ENCODE results near the gene CAPN10.

The CAPN10 gene

GRCh38 chr2:240568678-240569522 lies 17.6 kb upstream of the CAPN10 start:
- peak overlapping the region; percentile 65 to 80 (median 77) for H3K4me3 ChIP-seq (ENCODE audit: low read depth in 1 of 5, low read length in 5 of 5)
- no peaks in the 10 kb centered on the region for H3K27me3 ChIP-seq (ENCODE audit: control insufficient read depth in 5 of 5, insufficient read depth in 4 of 5, low read length in 5 of 5)
- peaks cover 8 to 59% (median 57%) of the 10 kb centered on the region in 5 donors for H3K4me1 ChIP-seq (ENCODE audit: control insufficient read depth in 5 of 5, insufficient read depth in 5 of 5, low read length in 5 of 5)
- peak overlapping the region in 4 of 5 donors; percentile 13 to 72 (median 58) for H3K9ac ChIP-seq (ENCODE audit: low read length in 5 of 5)
- no peak overlapping the region for H3K27ac ChIP-seq (ENCODE audit: low read depth, low read length)
- H3K36me3 ChIP-seq (ENCODE audit: control insufficient read depth in 5 of 5, insufficient read depth in 5 of 5, low read length in 5 of 5) = peaks cover 0 to 25% (median 17%) of the 10 kb centered on the region in 5 donors
- no peaks in the 10 kb centered on the region for H3K9me3 ChIP-seq (ENCODE audit: control insufficient read depth in 5 of 5, low read length in 5 of 5)

GRCh38 chr2:240569523-240569997 lies 17.0 kb upstream of the CAPN10 start:
- H3K4me3 ChIP-seq (ENCODE audit: low read depth in 1 of 5, low read length in 5 of 5) = peak overlapping the region; percentile 65 to 80 (median 77)
- peaks cover 8 to 59% (median 57%) of the 10 kb centered on the region in 5 donors for H3K4me1 ChIP-seq (ENCODE audit: control insufficient read depth in 5 of 5, insufficient read depth in 5 of 5, low read length in 5 of 5)
- H3K9me3 ChIP-seq (ENCODE audit: control insufficient read depth in 5 of 5, low read length in 5 of 5) = no peaks in the 10 kb centered on the region
- H3K27ac ChIP-seq (ENCODE audit: low read depth, low read length) = no peak overlapping the region
- H3K36me3 ChIP-seq (ENCODE audit: control insufficient read depth in 5 of 5, insufficient read depth in 5 of 5, low read length in 5 of 5) = peaks cover 0 to 32% (median 24%) of the 10 kb centered on the region in 5 donors
- peak overlapping the region in 3 of 5 donors; percentile 57 to 72 (median 60) for H3K9ac ChIP-seq (ENCODE audit: low read length in 5 of 5)
- H3K27me3 ChIP-seq (ENCODE audit: control insufficient read depth in 5 of 5, insufficient read depth in 4 of 5, low read length in 5 of 5) = no peaks in the 10 kb centered on the region

GRCh38 chr2:240569998-240570530 lies 16.5 kb upstream of the CAPN10 start:
- Histone ChIP-seq H3K9ac (ENCODE audit: low read length in 5 of 5) (peak overlapping the region in 1 of 5 donors; percentile 57), H3K36me3 (ENCODE audit: control insufficient read depth in 5 of 5, insufficient read depth in 5 of 5, low read length in 5 of 5) (peaks cover 0 to 37% (median 29%) of the 10 kb centered on the region in 5 donors), H3K27ac (ENCODE audit: low read depth, low read length) (no peak overlapping the region), H3K4me1 (ENCODE audit: control insufficient read depth in 5 of 5, insufficient read depth in 5 of 5, low read length in 5 of 5) (peaks cover 8 to 58% (median 53%) of the 10 kb centered on the region in 5 donors), H3K9me3 (ENCODE audit: control insufficient read depth in 5 of 5, low read length in 5 of 5) (no peaks in the 10 kb centered on the region), H3K27me3 (ENCODE audit: control insufficient read depth in 5 of 5, insufficient read depth in 4 of 5, low read length in 5 of 5) (no peaks in the 10 kb centered on the region), H3K4me3 (ENCODE audit: low read depth in 1 of 5, low read length in 5 of 5) (peak overlapping the region in 4 of 5 donors; percentile 65 to 79 (median 74))

GRCh38 chr2:240570531-240571313 lies 15.8 kb upstream of the CAPN10 start:
- Histone ChIP-seq H3K36me3 (ENCODE audit: control insufficient read depth in 5 of 5, insufficient read depth in 5 of 5, low read length in 5 of 5) (peaks cover 0 to 44% (median 36%) of the 10 kb centered on the region in 5 donors), H3K4me1 (ENCODE audit: control insufficient read depth in 5 of 5, insufficient read depth in 5 of 5, low read length in 5 of 5) (peaks cover 8 to 52% (median 50%) of the 10 kb centered on the region in 5 donors), H3K4me3 (ENCODE audit: low read depth in 1 of 5, low read length in 5 of 5) (peak overlapping the region in 1 of 5 donors; percentile 79), H3K27me3 (ENCODE audit: control insufficient read depth in 5 of 5, insufficient read depth in 4 of 5, low read length in 5 of 5) (no peaks in the 10 kb centered on the region), H3K9ac (ENCODE audit: low read length in 5 of 5) (no peak overlapping the region), H3K9me3 (ENCODE audit: control insufficient read depth in 5 of 5, low read length in 5 of 5) (no peaks in the 10 kb centered on the region), H3K27ac (ENCODE audit: low read depth, low read length) (no peak overlapping the region)

GRCh38 chr2:240571314-240571973 lies 15.1 kb upstream of the CAPN10 start:
- no peak overlapping the region for H3K4me3 ChIP-seq (ENCODE audit: low read depth in 1 of 5, low read length in 5 of 5)
- peaks cover 8 to 45% (median 44%) of the 10 kb centered on the region in 5 donors for H3K4me1 ChIP-seq (ENCODE audit: control insufficient read depth in 5 of 5, insufficient read depth in 5 of 5, low read length in 5 of 5)
- no peaks in the 10 kb centered on the region for H3K9me3 ChIP-seq (ENCODE audit: control insufficient read depth in 5 of 5, low read length in 5 of 5)
- no peak overlapping the region for H3K9ac ChIP-seq (ENCODE audit: low read length in 5 of 5)
- no peak overlapping the region for H3K27ac ChIP-seq (ENCODE audit: low read depth, low read length)
- no peaks in the 10 kb centered on the region for H3K27me3 ChIP-seq (ENCODE audit: control insufficient read depth in 5 of 5, insufficient read depth in 4 of 5, low read length in 5 of 5)
- H3K36me3 ChIP-seq (ENCODE audit: control insufficient read depth in 5 of 5, insufficient read depth in 5 of 5, low read length in 5 of 5) = peaks cover 0 to 51% (median 42%) of the 10 kb centered on the region in 5 donors

- Histone ChIP-seq H3K9me3 (ENCODE audit: control insufficient read depth in 5 of 5, low read length in 5 of 5) (no peaks in the 10 kb centered on the region), H3K4me3 (ENCODE audit: low read depth in 1 of 5, low read length in 5 of 5) (no peak overlapping the region), H3K4me1 (ENCODE audit: control insufficient read depth in 5 of 5, insufficient read depth in 5 of 5, low read length in 5 of 5) (peaks cover 8 to 36% (median 34%) of the 10 kb centered on the region in 5 donors), H3K27me3 (ENCODE audit: control insufficient read depth in 5 of 5, insufficient read depth in 4 of 5, low read length in 5 of 5) (no peaks in the 10 kb centered on the region), H3K9ac (ENCODE audit: low read length in 5 of 5) (peak overlapping the region in 1 of 5 donors; percentile 8), H3K27ac (ENCODE audit: low read depth, low read length) (no peak overlapping the region), H3K36me3 (ENCODE audit: control insufficient read depth in 5 of 5, insufficient read depth in 5 of 5, low read length in 5 of 5) (peaks cover 0 to 60% (median 52%) of the 10 kb centered on the region in 5 donors)
Measured at GRCh38 chr2:240572141-240573031, 14.1 kb upstream of the CAPN10 start.

GRCh38 chr2:240573071-240573515 lies 13.4 kb upstream of the CAPN10 start:
- Histone ChIP-seq H3K36me3 (ENCODE audit: control insufficient read depth in 5 of 5, insufficient read depth in 5 of 5, low read length in 5 of 5) (peaks cover 0 to 67% (median 59%) of the 10 kb centered on the region in 5 donors), H3K4me3 (ENCODE audit: low read depth in 1 of 5, low read length in 5 of 5) (no peak overlapping the region), H3K27me3 (ENCODE audit: control insufficient read depth in 5 of 5, insufficient read depth in 4 of 5, low read length in 5 of 5) (no peaks in the 10 kb centered on the region), H3K4me1 (ENCODE audit: control insufficient read depth in 5 of 5, insufficient read depth in 5 of 5, low read length in 5 of 5) (peaks cover 5 to 35% (median 30%) of the 10 kb centered on the region in 5 donors), H3K9me3 (ENCODE audit: control insufficient read depth in 5 of 5, low read length in 5 of 5) (no peaks in the 10 kb centered on the region), H3K9ac (ENCODE audit: low read length in 5 of 5) (peak overlapping the region in 2 of 5 donors; percentile 8 to 12), H3K27ac (ENCODE audit: low read depth, low read length) (no peak overlapping the region)

GRCh38 chr2:240573516-240574385 lies 12.8 kb upstream of the CAPN10 start:
- peaks cover 5 to 42% (median 34%) of the 10 kb centered on the region in 5 donors for H3K4me1 ChIP-seq (ENCODE audit: control insufficient read depth in 5 of 5, insufficient read depth in 5 of 5, low read length in 5 of 5)
- H3K9me3 ChIP-seq (ENCODE audit: control insufficient read depth in 5 of 5, low read length in 5 of 5) = no peaks in the 10 kb centered on the region
- H3K4me3 ChIP-seq (ENCODE audit: low read depth in 1 of 5, low read length in 5 of 5) = no peak overlapping the region
- no peaks in the 10 kb centered on the region for H3K27me3 ChIP-seq (ENCODE audit: control insufficient read depth in 5 of 5, insufficient read depth in 4 of 5, low read length in 5 of 5)
- H3K9ac ChIP-seq (ENCODE audit: low read length in 5 of 5) = no peak overlapping the region
- H3K36me3 ChIP-seq (ENCODE audit: control insufficient read depth in 5 of 5, insufficient read depth in 5 of 5, low read length in 5 of 5) = peaks cover 0 to 72% (median 65%) of the 10 kb centered on the region in 5 donors
- H3K27ac ChIP-seq (ENCODE audit: low read depth, low read length) = no peak overlapping the region
